ENCODE measurements around the gene ABLIM3.

The ABLIM3 gene

DNA sequence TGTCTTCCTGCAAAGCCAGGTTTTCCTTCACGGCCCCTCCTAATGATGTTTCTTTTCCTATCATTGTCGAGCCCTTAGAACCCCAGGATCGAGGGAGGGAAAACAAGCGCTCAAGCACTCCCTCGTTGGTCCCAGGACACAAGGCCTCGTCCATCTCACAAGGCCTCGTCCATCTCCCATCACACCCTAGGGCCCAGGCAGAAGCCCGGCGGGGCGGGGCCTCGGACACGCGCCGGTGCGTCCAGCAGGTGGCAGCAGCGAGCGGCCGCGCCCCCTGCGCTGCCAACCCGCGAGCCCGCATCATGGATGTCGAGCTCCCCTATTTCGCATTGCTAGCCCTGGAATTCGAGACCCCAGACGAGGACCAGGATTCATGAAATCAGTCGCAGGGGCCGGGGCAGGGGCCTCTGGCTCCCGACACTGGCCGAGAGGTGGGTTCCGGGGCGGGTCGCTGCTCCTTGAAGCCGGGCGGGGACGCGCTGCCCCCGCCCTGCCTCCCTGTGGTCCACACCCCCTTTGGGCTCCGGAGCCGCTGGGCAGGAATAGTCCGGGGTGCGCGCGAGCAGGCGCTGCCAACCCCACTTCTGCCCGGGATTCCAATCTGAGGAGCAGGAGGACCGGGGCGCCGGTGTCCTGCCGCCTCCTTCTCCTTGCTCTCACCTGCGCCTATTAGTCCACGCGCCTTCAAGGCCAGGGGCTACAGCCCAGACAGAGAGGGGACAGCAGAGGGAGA, at the start of gene ABLIM3:
TSS of gene ABLIM3 (plus strand) at position 270 of the 733 bp plus-strand sequence. CDS start 603 bp downstream, outside the sequence.
- Histone ChIP-seq H3K9me3 (ENCODE audit: control insufficient read depth in 1 of 2, low read length in 2 of 2) (no peaks in the 10 kb centered on the region), H3K36me3 (ENCODE audit: control insufficient read depth in 1 of 2, insufficient read depth in 2 of 2, low read length in 2 of 2) (no peaks in the 10 kb centered on the region), H3K4me3 (ENCODE audit: low read depth in 1 of 2, low read length in 2 of 2) (peak within 1 kb of the TSS; percentile 63 to 90), H3K4me1 (ENCODE audit: control insufficient read depth in 1 of 2, insufficient read depth in 2 of 2, low read length in 2 of 2) (peaks cover 3 to 30% of the 10 kb centered on the region in 2 donors), H3K27me3 (ENCODE audit: low read depth, low read length) (no peaks in the 10 kb centered on the region), H3K27ac (ENCODE audit: low read length) (peak within 1 kb of the TSS; percentile 72)

DNA sequence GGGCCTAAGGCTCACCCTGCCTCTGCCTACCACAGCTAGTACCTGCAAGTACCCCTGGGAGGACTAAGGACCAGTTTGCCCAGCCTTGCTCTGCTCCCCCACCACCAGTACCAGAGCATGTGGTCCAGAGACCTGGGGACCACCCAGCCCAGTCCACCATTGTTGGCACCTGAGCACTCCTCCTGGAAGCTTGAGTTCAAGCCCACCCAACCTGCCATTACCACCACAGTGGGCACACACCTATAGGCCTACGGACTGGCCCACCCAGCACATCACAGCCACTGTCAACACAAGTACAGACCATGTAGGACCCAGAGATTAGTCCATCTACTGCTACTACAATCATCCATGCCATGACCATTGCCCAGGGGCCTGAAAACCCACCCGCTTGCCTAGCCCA, 47.7 kb upstream of the ABLIM3 start:
- no peaks in the 10 kb centered on the region for H3K4me1 ChIP-seq (ENCODE audit: control insufficient read depth in 1 of 2, insufficient read depth in 2 of 2, low read length in 2 of 2)
- H3K4me3 ChIP-seq (ENCODE audit: low read depth in 1 of 2, low read length in 2 of 2), result no peak overlapping the region
- H3K9me3 ChIP-seq (ENCODE audit: control insufficient read depth in 1 of 2, low read length in 2 of 2), result peaks cover 0 to 23% of the 10 kb centered on the region in 2 donors
- H3K27me3 ChIP-seq (ENCODE audit: low read depth, low read length), result no peaks in the 10 kb centered on the region
- H3K27ac ChIP-seq (ENCODE audit: low read length), result no peak overlapping the region
- H3K36me3 ChIP-seq (ENCODE audit: control insufficient read depth in 1 of 2, insufficient read depth in 2 of 2, low read length in 2 of 2), result no peaks in the 10 kb centered on the region

DNA sequence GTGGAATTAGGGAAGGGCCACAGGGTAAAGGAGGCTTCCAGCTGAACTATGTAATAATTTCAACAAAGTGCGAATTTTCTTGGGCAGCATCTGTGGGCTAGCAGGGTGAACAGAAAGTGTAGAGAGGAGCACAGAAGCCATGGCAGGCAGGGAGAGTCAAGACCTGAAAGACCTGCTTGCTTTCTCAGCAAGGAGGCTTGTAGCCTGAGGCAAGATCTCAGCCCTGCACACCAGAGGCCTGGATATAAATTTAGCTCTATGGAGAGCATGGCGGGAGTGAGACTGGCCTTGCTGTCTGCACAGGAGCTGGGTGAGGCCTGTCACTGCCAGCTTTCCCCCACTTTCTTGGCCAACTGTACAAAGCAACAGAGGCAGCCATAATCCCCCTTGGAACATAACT, 46.3 kb upstream of the ABLIM3 start:
- Histone ChIP-seq H3K27ac (ENCODE audit: low read length) (no peak overlapping the region), H3K9me3 (ENCODE audit: control insufficient read depth in 1 of 2, low read length in 2 of 2) (peaks cover 0 to 29% of the 10 kb centered on the region in 2 donors), H3K4me3 (ENCODE audit: low read depth in 1 of 2, low read length in 2 of 2) (no peak overlapping the region)

DNA sequence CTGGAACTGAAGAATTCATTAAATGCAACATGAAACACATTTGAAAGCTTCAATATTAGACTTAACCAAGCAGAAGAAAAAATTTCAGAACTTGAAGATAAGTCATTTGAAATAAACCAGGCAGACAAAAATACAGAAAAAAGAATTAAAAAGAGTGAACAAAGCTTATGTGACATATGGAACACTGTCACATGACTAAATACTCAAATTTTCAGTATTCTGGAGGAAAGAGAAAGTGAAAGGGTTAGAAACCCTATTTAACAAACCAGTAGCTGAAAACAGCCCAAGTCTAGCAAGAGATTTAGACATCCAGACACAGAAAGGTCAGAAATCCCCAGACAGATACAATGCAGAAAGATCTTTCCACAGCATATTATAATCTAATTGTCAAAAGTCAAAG, 41.4 kb upstream of the ABLIM3 start:
- Histone ChIP-seq H3K27me3 (ENCODE audit: low read depth, low read length) (no peaks in the 10 kb centered on the region), H3K4me3 (ENCODE audit: low read depth in 1 of 2, low read length in 2 of 2) (no peak overlapping the region), H3K36me3 (ENCODE audit: control insufficient read depth in 1 of 2, insufficient read depth in 2 of 2, low read length in 2 of 2) (no peaks in the 10 kb centered on the region), H3K4me1 (ENCODE audit: control insufficient read depth in 1 of 2, insufficient read depth in 2 of 2, low read length in 2 of 2) (no peaks in the 10 kb centered on the region), H3K9me3 (ENCODE audit: control insufficient read depth in 1 of 2, low read length in 2 of 2) (peaks cover 0 to 33% of the 10 kb centered on the region in 2 donors), H3K27ac (ENCODE audit: low read length) (no peak overlapping the region)

More for the DNA sequence above, 46.3 kb upstream of the ABLIM3 start:
- Histone ChIP-seq H3K4me1 (ENCODE audit: control insufficient read depth in 1 of 2, insufficient read depth in 2 of 2, low read length in 2 of 2) (no peaks in the 10 kb centered on the region), H3K27me3 (ENCODE audit: low read depth, low read length) (no peaks in the 10 kb centered on the region), H3K36me3 (ENCODE audit: control insufficient read depth in 1 of 2, insufficient read depth in 2 of 2, low read length in 2 of 2) (no peaks in the 10 kb centered on the region)

DNA sequence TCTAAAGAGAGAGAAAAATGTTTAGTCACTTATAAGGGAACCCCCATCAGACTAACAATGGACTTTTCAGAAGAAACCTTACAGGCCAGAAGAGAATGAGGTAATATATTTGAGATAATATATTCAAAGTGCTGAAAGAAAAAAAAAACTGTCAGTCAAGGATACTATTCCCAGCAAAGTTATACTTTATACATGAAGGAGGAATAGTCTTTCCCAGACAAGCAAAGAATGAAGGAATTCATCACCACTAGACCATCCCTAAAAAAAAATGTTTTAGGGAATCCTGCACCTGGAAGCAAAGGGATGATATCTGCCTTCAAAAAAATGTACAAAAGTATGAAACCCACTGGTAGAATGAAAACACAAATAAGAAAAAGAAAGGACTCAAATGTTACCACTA, 41.0 kb upstream of the ABLIM3 start:
- Histone ChIP-seq H3K4me1 (ENCODE audit: control insufficient read depth in 1 of 2, insufficient read depth in 2 of 2, low read length in 2 of 2) (no peaks in the 10 kb centered on the region), H3K27me3 (ENCODE audit: low read depth, low read length) (no peaks in the 10 kb centered on the region), H3K4me3 (ENCODE audit: low read depth in 1 of 2, low read length in 2 of 2) (no peak overlapping the region), H3K9me3 (ENCODE audit: control insufficient read depth in 1 of 2, low read length in 2 of 2) (peaks cover 0 to 32% of the 10 kb centered on the region in 2 donors), H3K36me3 (ENCODE audit: control insufficient read depth in 1 of 2, insufficient read depth in 2 of 2, low read length in 2 of 2) (no peaks in the 10 kb centered on the region), H3K27ac (ENCODE audit: low read length) (no peak overlapping the region)

DNA sequence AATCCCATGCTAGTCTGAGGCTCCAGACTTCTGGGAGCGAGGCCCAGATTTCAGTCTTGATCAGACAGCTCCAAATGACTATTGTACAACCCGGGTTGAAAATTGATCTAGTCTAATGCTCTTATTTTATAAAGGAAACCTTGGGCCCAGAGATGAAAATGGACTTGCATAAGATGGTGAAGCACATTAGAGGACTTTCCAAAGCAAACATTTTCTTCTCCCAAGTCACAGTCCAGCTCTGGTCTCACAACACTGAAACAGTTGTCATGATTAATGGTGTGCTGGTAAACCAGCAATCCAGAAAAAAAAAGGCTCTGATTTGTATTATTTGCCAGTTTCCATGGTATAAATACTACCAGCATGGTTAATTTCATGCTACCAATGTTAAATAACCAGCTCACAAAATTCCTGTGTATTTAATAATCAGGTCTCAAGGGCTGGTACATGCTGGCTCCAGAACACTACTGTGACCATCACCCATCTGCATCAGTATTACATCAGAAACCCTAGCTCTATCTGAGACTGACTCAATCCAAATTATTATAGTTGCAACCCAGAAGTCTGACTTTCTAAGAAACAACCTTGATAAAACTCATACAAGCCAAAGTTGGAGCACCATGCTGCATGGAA, 32.5 kb upstream of the ABLIM3 start:
- H3K9me3 ChIP-seq (ENCODE audit: control insufficient read depth in 1 of 2, low read length in 2 of 2), result no peaks in the 10 kb centered on the region
- H3K4me1 ChIP-seq (ENCODE audit: control insufficient read depth in 1 of 2, insufficient read depth in 2 of 2, low read length in 2 of 2), result no peaks in the 10 kb centered on the region
- H3K36me3 ChIP-seq (ENCODE audit: control insufficient read depth in 1 of 2, insufficient read depth in 2 of 2, low read length in 2 of 2), result no peaks in the 10 kb centered on the region
- H3K27me3 ChIP-seq (ENCODE audit: low read depth, low read length), result no peaks in the 10 kb centered on the region
- no peak overlapping the region for H3K4me3 ChIP-seq (ENCODE audit: low read depth in 1 of 2, low read length in 2 of 2)
- no peak overlapping the region for H3K27ac ChIP-seq (ENCODE audit: low read length)

DNA sequence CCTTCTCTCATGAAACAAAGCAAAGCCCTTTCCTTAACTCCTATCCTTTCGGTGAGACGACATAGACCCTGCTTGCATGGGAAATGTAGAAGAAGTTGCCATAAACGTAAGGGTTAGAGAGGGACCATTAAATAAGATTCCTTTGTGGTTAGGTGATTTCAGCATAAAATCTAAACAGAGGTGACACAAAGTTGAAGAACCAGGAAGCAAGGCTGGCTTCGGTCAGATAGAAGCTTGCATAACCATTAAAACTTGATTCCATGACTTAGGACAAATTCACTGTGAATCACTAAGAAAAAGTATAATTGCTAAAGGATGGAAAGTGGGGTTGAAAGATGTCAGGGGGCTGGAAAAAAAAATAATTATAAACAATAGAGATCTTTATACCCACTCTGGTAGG, 30.9 kb upstream of the ABLIM3 start:
- no peak overlapping the region for H3K27ac ChIP-seq (ENCODE audit: low read length)

DNA sequence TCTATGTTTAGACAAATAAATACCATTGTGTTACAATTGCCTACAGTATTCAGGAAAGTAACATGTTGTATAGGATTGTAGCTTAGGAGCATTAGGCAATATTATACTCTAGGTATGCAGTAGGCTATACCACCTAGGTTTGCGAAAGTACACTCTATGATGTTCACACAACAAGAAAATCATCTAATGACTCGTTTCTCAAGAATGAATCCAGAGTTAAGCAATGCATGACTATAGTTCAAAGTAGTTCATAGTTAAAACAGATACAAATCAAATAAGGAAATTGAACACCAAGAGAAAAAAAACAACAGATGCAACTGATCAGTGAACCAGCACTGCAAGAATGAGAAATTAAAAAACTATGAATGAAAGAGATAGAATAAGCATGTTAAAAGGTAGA, 27.6 kb upstream of the ABLIM3 start:
- Histone ChIP-seq H3K27ac (ENCODE audit: low read length) (no peak overlapping the region), H3K36me3 (ENCODE audit: control insufficient read depth in 1 of 2, insufficient read depth in 2 of 2, low read length in 2 of 2) (no peaks in the 10 kb centered on the region), H3K4me1 (ENCODE audit: control insufficient read depth in 1 of 2, insufficient read depth in 2 of 2, low read length in 2 of 2) (no peaks in the 10 kb centered on the region), H3K4me3 (ENCODE audit: low read depth in 1 of 2, low read length in 2 of 2) (no peak overlapping the region), H3K27me3 (ENCODE audit: low read depth, low read length) (no peaks in the 10 kb centered on the region), H3K9me3 (ENCODE audit: control insufficient read depth in 1 of 2, low read length in 2 of 2) (no peaks in the 10 kb centered on the region)

More for the DNA sequence above, 30.9 kb upstream of the ABLIM3 start:
- no peaks in the 10 kb centered on the region for H3K27me3 ChIP-seq (ENCODE audit: low read depth, low read length)
- H3K4me1 ChIP-seq (ENCODE audit: control insufficient read depth in 1 of 2, insufficient read depth in 2 of 2, low read length in 2 of 2), result no peaks in the 10 kb centered on the region
- H3K36me3 ChIP-seq (ENCODE audit: control insufficient read depth in 1 of 2, insufficient read depth in 2 of 2, low read length in 2 of 2), result no peaks in the 10 kb centered on the region
- H3K4me3 ChIP-seq (ENCODE audit: low read depth in 1 of 2, low read length in 2 of 2), result no peak overlapping the region
- no peaks in the 10 kb centered on the region for H3K9me3 ChIP-seq (ENCODE audit: control insufficient read depth in 1 of 2, low read length in 2 of 2)

DNA sequence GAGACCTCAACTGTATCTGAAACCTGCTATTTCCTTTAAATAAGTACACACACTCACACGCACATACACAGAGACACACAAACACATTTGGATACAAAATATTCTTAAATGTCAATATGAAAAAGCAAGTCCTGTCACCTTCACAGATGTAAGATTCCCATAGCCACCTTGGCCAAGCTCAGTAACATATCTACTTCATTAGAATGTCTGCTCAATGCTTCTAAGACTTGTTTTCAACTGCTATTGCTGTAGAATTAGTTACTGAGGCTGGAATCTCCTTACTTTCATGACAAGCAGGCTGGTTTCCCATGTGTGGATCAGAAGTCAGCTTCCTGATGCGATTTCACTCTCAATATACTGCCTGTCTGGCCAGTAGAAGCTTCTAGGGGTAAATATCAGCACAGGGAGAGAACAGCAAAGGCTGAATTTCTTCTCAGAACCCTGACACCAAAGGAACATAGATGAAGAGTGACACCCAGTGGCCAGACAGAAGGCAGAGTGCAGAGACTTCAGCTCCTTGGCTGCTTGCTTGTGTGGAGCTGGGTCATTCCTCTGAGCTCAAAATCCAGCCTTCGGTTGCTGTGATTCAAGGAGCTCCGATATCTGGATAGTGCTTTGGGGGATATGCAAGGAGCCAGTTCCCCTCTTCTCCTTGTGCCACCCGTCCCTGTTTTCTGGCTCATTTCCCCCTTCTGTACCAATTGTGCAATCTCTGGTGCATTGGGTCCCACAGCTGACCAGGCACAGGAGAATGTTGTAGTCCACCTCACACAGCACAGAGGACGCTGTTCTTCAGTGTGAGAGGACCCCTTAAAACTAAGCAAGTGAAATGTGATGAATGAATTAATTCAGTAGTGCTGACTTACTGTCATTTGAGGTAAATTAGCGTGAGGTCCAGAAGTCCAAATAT, 26.6 kb upstream of the ABLIM3 start:
- Histone ChIP-seq H3K4me1 (ENCODE audit: control insufficient read depth in 1 of 2, insufficient read depth in 2 of 2, low read length in 2 of 2) (no peaks in the 10 kb centered on the region), H3K4me3 (ENCODE audit: low read depth in 1 of 2, low read length in 2 of 2) (peak overlapping the region in 1 of 2 donors; percentile 24), H3K9me3 (ENCODE audit: control insufficient read depth in 1 of 2, low read length in 2 of 2) (no peaks in the 10 kb centered on the region), H3K36me3 (ENCODE audit: control insufficient read depth in 1 of 2, insufficient read depth in 2 of 2, low read length in 2 of 2) (no peaks in the 10 kb centered on the region), H3K27ac (ENCODE audit: low read length) (no peak overlapping the region), H3K27me3 (ENCODE audit: low read depth, low read length) (peaks cover 3% of the 10 kb centered on the region)

DNA sequence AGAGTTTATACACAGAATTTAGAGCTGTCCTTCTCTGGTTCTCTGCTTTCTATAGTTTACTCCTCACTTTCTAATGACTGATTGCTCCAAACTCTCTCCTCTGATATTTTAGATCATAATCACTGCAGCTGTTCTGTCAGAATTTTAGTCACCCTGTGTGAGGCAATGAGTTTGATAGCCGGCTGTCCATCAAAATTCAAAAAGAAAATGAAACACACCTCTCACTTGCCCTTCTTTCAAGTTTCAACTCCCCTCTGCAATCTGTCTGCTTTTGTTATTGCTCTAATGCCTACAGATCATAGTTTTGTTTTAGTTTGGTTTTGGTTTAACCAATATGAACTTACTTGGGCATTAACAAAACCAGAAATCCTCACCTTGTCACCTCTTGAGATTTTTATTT, 23.3 kb upstream of the ABLIM3 start:
- H3K9me3 ChIP-seq (ENCODE audit: control insufficient read depth in 1 of 2, low read length in 2 of 2), result peaks cover 0 to 3% of the 10 kb centered on the region in 2 donors
- no peak overlapping the region for H3K27ac ChIP-seq (ENCODE audit: low read length)
- no peaks in the 10 kb centered on the region for H3K4me1 ChIP-seq (ENCODE audit: control insufficient read depth in 1 of 2, insufficient read depth in 2 of 2, low read length in 2 of 2)
- H3K36me3 ChIP-seq (ENCODE audit: control insufficient read depth in 1 of 2, insufficient read depth in 2 of 2, low read length in 2 of 2), result no peaks in the 10 kb centered on the region
- peaks cover 4% of the 10 kb centered on the region for H3K27me3 ChIP-seq (ENCODE audit: low read depth, low read length)
- no peak overlapping the region for H3K4me3 ChIP-seq (ENCODE audit: low read depth in 1 of 2, low read length in 2 of 2)

DNA sequence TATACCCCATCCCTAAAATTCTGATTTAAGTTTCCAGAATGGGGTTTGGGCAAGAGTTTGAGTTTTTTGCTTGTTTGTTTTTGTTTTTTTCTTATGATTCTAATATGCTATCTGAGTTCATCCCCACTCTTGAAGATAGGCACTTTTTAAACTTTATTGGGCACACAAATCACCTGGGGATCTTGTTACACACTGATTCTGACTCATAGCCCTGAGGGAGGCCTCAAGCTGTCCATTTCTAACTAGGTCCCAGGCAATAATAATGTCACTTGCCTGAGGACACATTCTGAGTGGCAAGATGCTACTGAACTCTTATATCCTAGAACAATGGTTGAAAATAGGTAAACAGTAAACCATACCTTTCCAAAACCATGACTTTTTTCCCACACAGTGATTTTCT, 22.8 kb upstream of the ABLIM3 start:
- Histone ChIP-seq H3K4me3 (ENCODE audit: low read depth in 1 of 2, low read length in 2 of 2) (no peak overlapping the region), H3K36me3 (ENCODE audit: control insufficient read depth in 1 of 2, insufficient read depth in 2 of 2, low read length in 2 of 2) (no peaks in the 10 kb centered on the region), H3K9me3 (ENCODE audit: control insufficient read depth in 1 of 2, low read length in 2 of 2) (peaks cover 0 to 5% of the 10 kb centered on the region in 2 donors), H3K27me3 (ENCODE audit: low read depth, low read length) (peaks cover 4% of the 10 kb centered on the region), H3K27ac (ENCODE audit: low read length) (no peak overlapping the region), H3K4me1 (ENCODE audit: control insufficient read depth in 1 of 2, insufficient read depth in 2 of 2, low read length in 2 of 2) (no peaks in the 10 kb centered on the region)
